ENCODE data around the gene GSTT4.
"Not testable (repeated sequence)": the region's sequence is repeated elsewhere in the genome, so short reads cannot be mapped to it uniquely, and the experiment has no call there.

GSTT4 gene

DNA sequence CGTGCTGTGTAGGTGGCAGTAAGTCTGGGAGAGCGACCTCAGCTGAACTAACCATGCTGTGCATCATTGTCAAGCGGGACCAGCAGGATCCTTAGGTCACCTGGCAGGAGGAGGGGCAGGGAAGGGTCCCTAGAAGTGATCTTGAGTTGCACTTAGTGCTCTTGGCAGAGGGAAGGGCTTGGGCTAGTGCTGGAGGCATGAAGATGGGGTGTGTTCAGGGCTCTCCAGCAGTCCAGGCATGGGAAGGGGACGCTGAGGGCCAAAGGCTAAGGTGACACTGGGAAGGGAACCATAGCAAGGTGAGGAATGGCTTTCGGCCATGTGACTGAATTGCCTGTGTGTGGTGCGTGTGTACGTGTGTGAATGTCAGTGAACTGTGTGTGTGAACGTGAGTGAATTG is 19.2 kb downstream of the GSTT4 start:
- not testable (repeated sequence) for DNase-seq

DNA sequence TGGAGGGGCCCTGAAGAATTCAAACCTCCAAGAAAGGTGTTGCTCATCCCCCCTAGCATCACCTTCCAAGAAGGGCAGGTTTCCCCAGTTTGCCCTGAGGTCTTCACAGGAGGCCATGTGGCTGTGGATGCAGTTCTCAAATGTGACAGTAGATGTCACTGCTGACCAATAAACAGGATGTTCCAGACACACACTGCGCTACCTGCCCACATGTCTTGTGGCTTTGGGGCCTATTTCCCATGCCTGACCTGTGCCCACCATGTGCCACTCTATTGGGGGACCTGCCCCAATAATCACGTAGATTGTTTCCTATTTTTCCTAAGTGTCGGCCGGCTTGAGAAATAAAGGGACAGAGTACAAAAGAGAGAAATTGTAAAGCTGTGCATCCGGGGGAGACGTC is 20.8 kb downstream of the GSTT4 start:
- DNase-seq: peak; percentile 34

DNA sequence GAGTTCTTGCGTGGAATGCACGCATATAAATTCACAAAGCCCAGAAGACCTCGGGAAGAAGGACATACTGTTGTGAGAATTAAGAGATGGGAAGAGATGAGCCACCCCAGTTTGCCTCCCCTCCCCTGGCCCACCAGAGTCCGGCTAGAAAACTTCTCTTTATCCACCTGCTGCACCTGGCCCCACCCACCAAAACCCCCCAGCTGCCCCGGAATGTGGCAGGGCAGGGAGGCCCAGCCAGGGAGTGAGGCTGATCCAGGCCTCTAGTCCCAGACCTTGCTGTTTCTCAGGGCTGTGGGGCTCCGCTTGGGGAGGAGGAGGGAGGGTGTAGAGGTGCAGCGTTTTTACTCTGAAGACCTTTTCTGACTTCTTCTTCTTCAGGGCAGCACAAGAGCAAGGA is 24.7 kb downstream of the GSTT4 start:
- not testable (repeated sequence) for DNase-seq

- not testable (repeated sequence) for DNase-seq
Measured at GRCh38 chr22:23979557-23980240, 25.6 kb downstream of the GSTT4 start, which contains the start of gene GSTT2. Gene GSTT2 (plus strand): TSS chr22:23980134.

DNA sequence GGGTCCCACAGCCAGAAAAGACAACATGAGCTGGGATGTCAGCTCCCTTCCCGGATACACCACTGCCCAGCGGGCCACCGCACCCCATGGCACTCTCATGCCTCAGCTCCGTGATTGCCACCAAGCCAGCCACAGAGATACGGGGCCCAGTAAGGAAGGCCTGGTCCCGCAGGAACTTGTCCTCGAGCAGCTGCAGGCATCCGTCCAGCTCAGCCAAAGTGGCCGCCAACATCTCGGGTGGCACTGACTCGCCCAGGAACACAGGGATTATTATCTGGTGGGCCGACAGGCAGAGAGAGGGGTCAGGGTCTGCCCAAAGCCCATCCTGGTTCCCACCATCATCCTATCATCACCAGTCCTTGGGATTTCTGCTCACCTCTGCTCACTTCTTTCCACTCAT is 27.9 kb downstream of the GSTT4 start:
- not testable (repeated sequence) for DNase-seq

GRCh38 chr22:23974836-23975352 is 30.4 kb downstream of the GSTT4 start:
- not testable (repeated sequence) for DNase-seq

DNA sequence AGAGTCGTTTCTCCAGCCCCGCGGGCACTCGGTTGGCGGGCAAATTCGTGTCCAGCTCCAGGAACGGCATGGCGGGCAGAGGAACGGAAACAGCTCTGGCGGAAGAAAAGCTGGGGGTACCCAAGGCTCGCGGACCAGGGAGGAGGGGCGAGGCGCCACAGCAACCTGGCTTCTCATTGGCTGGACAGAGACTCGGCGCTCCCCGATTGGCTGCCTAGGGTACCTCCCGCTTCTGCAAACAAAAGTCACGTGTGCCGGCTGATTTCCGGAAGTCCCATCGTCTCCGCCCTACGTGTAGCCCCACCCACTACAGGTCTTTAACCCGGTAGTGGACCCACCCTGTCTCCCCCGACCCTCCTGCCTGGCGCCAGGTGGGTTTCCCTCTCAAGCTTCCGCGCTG is 30.9 kb downstream of the GSTT4 start, which contains the start of gene DDT:
Gene DDT (minus strand): TSS at position 97 of the 400 bp plus-strand sequence. CDS start 27 bp downstream, at position 70.
- not testable (repeated sequence) for DNase-seq

DNA sequence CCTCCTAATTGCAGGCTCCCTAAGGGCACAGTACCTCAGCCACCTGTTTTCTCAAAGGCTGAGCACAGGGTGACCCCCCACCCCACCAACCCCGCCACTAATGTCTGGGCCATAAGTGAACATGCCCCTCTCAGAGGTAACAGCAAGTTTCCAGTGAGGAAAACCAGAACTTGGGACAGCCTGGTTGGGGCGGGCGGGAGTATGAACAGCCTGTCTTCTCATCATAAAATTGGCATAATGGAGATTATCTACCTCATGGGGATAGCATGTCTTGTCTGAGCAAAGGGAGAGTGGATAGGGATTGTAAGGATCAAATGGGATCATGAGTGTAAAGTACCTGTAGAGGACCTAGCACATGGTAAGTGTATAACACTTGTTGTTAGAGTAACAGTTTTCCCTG is 33.3 kb downstream of the GSTT4 start:
- DNase-seq: not testable (repeated sequence)

- no peak for DNase-seq
Measured at GRCh38 chr22:23970816-23971486, 34.3 kb downstream of the GSTT4 start.

DNA sequence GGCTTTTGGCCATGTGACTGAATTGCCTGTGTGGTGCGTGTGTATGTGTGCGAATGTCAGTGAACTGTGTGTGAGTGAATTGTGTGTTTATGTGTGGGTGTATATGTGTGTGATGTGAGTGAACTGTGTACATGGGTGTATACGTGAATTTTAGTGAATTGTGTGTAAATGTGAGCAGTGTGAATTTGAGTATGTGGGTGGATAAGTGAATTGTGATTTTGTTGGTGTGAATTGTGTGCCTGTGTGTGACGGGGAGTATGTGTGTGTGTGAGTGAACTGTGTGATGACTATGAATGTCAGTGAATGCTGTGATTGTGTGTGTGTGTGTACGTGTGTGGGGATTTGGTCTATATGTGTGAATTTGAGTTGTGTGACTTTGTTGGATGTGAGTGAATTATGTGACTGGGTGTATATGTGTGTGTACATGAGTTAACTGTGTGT is 35.0 kb downstream of the GSTT4 start:
- DNase-seq: no peak

DNA sequence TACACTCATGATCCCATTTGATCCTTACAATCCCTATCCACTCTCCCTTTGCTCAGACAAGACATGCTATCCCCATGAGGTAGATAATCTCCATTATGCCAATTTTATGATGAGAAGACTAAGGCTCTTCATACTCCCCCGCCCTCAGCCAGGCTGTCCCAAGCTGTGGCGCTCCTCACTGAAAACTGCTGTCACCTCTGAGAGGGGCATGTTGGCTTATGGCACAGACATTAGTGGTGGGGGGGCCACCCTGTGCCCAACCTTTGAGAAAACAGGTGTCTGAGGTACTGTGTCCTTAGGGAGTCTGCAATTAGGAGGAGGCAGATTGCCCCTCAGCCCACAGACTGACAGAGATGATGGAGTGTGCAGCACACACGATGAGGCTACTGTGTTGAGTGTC is 36.2 kb downstream of the GSTT4 start:
- DNase-seq: no peak

DNA sequence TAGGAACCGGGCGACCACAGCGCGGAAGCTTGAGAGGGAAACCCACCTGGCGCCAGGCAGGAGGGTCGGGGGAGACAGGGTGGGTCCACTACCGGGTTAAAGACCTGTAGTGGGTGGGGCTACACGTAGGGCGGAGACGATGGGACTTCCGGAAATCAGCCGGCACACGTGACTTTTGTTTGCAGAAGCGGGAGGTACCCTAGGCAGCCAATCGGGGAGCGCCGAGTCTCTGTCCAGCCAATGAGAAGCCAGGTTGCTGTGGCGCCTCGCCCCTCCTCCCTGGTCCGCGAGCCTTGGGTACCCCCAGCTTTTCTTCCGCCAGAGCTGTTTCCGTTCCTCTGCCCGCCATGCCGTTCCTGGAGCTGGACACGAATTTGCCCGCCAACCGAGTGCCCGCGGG is 38.7 kb downstream of the GSTT4 start, which contains the start of gene DDTL:
Gene DDTL (plus strand): TSS at position 321 of the 400 bp plus-strand sequence. CDS start 27 bp downstream, at position 348.
- not testable (repeated sequence) for DNase-seq

DNA sequence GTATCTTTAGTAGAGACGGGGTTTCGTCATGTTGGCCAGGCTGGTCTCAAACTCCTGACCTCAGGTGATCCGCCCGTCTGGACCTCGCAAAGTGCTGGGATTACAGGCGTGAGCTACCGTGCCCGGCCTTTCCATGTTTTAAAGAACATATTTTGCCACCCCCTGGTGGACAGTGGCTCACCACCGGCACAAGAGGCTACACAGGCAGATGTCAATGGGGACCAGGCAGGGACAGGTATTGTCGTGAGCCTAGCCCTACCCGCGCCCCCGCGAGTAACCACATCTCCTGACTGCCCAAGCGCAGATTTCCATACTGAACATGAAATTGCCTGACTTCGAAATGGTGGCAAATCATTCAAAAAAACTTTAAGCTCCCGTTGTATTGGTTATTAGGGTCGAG is 39.2 kb downstream of the GSTT4 start:
- DNase-seq: not testable (repeated sequence)

GRCh38 chr22:23961084-23961771 is 44.0 kb downstream of the GSTT4 start, which contains the start of gene GSTT2B:
Gene GSTT2B (minus strand): TSS chr22:23961195. CDS start chr22:23961131, 64 bp downstream.
- not testable (repeated sequence) for DNase-seq

- peak; percentile 68 for DNase-seq
Measured at GRCh38 chr22:23956301-23956900, 48.9 kb downstream of the GSTT4 start.

DNA sequence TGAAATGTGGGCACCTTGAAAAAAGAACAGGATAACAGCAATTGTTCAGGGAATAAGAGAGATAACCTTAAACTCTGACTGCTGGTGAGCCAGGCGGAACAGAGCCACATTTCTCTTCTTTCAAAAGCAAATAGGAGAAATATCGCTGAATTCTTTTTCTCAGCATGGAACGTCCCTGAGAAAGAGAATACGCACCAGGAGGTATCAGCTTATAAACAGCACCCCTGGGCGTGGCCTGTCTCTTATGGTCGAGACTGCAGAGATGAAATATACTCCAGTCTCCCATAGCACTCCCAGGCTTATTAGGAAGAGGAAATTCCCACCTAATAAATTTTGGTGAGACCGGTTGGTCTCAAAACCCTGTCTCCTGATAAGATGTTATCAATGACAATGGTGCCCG is 49.4 kb downstream of the GSTT4 start:
- not testable (repeated sequence) for DNase-seq

DNA sequence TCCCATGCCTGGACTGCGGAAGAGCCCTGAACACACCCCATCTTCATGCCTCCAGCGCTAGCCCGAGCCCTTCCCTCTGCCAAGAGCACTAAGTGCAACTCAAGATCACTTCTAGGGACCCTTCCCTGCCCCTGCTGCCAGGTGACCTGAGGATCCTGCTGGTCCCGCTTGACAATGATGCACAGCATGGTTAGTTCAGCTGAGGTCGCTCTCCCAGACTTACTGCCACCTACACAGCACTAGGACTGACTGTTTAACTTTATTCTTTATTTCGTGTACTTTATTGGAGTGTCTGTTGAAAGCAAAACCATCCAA is 50.3 kb downstream of the GSTT4 start:
- DNase-seq: not testable (repeated sequence)

GRCh38 chr22:23954193-23954990 is 50.9 kb downstream of the GSTT4 start:
- DNase-seq: not testable (repeated sequence)

DNA sequence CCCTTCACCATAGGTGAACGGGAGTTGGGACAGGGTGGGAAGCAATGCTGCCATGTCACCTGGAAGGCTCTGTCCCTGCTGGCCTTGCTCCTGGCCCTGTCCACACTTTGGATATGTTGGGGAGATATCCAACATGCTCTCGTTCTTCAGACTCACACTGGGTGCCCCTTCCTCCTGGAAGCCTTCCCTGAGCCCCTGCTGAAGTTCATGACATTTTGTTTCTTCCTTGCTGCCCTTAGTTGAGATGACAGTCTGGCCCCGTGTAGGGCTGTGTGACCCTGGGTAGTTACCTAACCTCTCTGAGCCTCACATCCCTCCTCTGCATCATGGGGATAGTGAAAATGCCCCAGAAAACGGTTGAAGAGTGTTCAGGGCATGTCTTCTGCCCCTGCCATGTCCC is 51.8 kb downstream of the GSTT4 start:
- DNase-seq: not testable (repeated sequence)

- DNase-seq: not testable (repeated sequence)
Measured at GRCh38 chr22:23952794-23953405, 52.4 kb downstream of the GSTT4 start.

- DNase-seq: peak; percentile 3
Measured at GRCh38 chr22:23951383-23951782, 53.9 kb downstream of the GSTT4 start.

All from fibroblast of upper back skin (primary cell).